HepG2 (cell line): ENCODE measurements around the gene GALNT10. TPM values are rescaled to one million over a fixed set of nuclear protein-coding genes. Genes with fewer than 3 reads are reported as not detected.

Source experiments
- ATAC-seq: fragments of 200-7000 bp; cut with Tn5 transposase; 3 replicates; pipeline ENCODE4 v1.9.1; 2020; ENCODE audit warnings: mild to moderate bottlenecking, moderate library complexity
- BruUV-seq: library from RNA; stranded (reverse); fragments of 400-500 nt; replicated peaks from 2 replicates; lab custom pipeline; 2021; lab: Mats Ljungman, UMichigan
- CTCF ChIA-PET: fragments of 300-600 bp; formaldehyde crosslinking; extraction: SDS; loops from one replicate; lab custom pipeline; 2021; ENCODE audit warnings: low total read pairs, inconsistent platforms, low intra/inter-chr PET ratio; lab: Yijun Ruan, JAX
- POLR2A ChIA-PET: fragments of 350-600 bp; sonication (Branson Sonifier 250); formaldehyde crosslinking; loops from one replicate; lab custom pipeline; 2020; ENCODE audit warnings: antibody characterized with exemption, inconsistent platforms; lab: Yijun Ruan, JAX
- DNase-seq: peaks from one replicate; pipeline ENCODE4 v3.0.0-alpha.2; 2015; ENCODE audit warnings: low spot score
- FAIRE-seq: peaks from 3 replicates; lab custom pipeline; 2011; peaks lifted over from hg19 to GRCh38; lab: Jason Lieb, UNC
- H2AFZ ChIP-seq: one replicate; pipeline ENCODE4 v1.6.1; 2011; ENCODE audit warnings: low read length, inconsistent platforms
- H3K27ac ChIP-seq: fragments of 300-600 bp; 3 replicates; pipeline ENCODE4 v1.8.0; 2011; ENCODE audit warnings: mixed run types, mild to moderate bottlenecking, mixed read lengths, low read length, inconsistent platforms; ENCODE audit not compliant: insufficient read depth; ENCODE audit errors: extremely low read length
- H3K27me3 ChIP-seq, 2 experiments: fragments of 200-600 bp in 1 of 2; 2 replicates in 1 of 2; 3 replicates in 1 of 2; pipeline versions ENCODE4 v1.6.0 to v1.8.0; 2011; ENCODE audit warnings: low read length in 2 of 2, mild to moderate bottlenecking in 2 of 2, moderate library complexity in 2 of 2, inconsistent platforms in 1 of 2; ENCODE audit not compliant: insufficient read depth in 2 of 2, control insufficient read depth in 1 of 2
- H3K36me3 ChIP-seq, 2 experiments: fragments of 200-600 bp in 1 of 2; replicated peaks in 1 of 2; 2 replicates in 1 of 2; 3 replicates in 1 of 2; pipeline versions ENCODE4 v1.5.1 to v1.8.0; 2011; ENCODE audit warnings: low read length in 2 of 2, inconsistent platforms in 1 of 2; ENCODE audit not compliant: insufficient read depth in 2 of 2, control insufficient read depth in 1 of 2
- H3K4me1 ChIP-seq: 2 replicates; pipeline ENCODE4 v1.5.1; 2012; ENCODE audit warnings: low read length, inconsistent platforms; ENCODE audit not compliant: insufficient read depth
- H3K4me2 ChIP-seq: 2 replicates; pipeline ENCODE4 v1.6.0; 2011; ENCODE audit warnings: low read depth, low read length, inconsistent platforms
- H3K4me3 ChIP-seq, 3 experiments: fragments of 200-600 bp in 1 of 3; sonication (generic), shearing (Covaris generic) in 1 of 3; replicated peaks in 1 of 3; 2 replicates each; pipeline ENCODE4 v1.5.1; 2011 to 2016; ENCODE audit warnings: low read length in 3 of 3, inconsistent platforms in 2 of 3, low read depth in 2 of 3, mild to moderate bottlenecking in 2 of 3, control low read depth in 1 of 3, mixed read lengths in 1 of 3; ENCODE audit not compliant: insufficient read depth in 1 of 3
- H3K79me2 ChIP-seq: one replicate; pipeline ENCODE4 v1.6.1; 2011; ENCODE audit warnings: low read length, inconsistent platforms; ENCODE audit not compliant: insufficient read depth
- H3K9ac ChIP-seq: 2 replicates; pipeline ENCODE4 v1.6.0; 2011; ENCODE audit warnings: mild to moderate bottlenecking, low read depth, low read length, inconsistent platforms; ENCODE audit not compliant: insufficient read depth
- H3K9me3 ChIP-seq: 2 replicates; pipeline ENCODE4 v1.5.1; 2012; ENCODE audit warnings: mild to moderate bottlenecking, low read length
- H4K20me1 ChIP-seq: 2 replicates; pipeline ENCODE4 v1.6.0; 2011; ENCODE audit warnings: inconsistent platforms, mild to moderate bottlenecking, low read length, moderate library complexity; ENCODE audit not compliant: insufficient read depth
- FOXK2 ChIP-seq: fragments of 450-650 bp; IDR thresholded peaks from 2 replicates; pipeline ENCODE4 v1.6.1; 2016
- MAFK ChIP-seq, 2 experiments: IDR thresholded peaks in 1 of 2; conservative IDR thresholded peaks in 1 of 2; 2 replicates each; pipeline ENCODE4 v1.6.1; 2011; ENCODE audit warnings: improper control_type of control experiment in 2 of 2, low read length in 2 of 2
- ZBTB42 ChIP-seq: sonication (generic); formaldehyde crosslinking; IDR thresholded peaks from 2 replicates; pipeline ENCODE4 v1.5.0; 2020; ENCODE audit warnings: mild to moderate bottlenecking, missing genetic modification reagents
- ZNF550 ChIP-seq: sonication (generic); formaldehyde crosslinking; IDR thresholded peaks from 2 replicates; pipeline ENCODE4 v1.4.0; 2020; ENCODE audit warnings: mild to moderate bottlenecking, missing genetic modification reagents, borderline replicate concordance
- WGBS: methylation state at CpG from one replicate; pipeline ENCODE4 v1.1.6; 2017; ENCODE audit warnings: low lambda C conversion rate; 5-methylcytosine and 5-hydroxymethylcytosine counted together
- in situ Hi-C: cut with HindIII; loops from 2 replicates; pipeline ENCODE4 v1.10.0; 2017; ENCODE audit warnings: low pct_unique_long_range_greater_than_20kb; ENCODE audit not compliant: extremely low pct_ligation_motif_present
- intact Hi-C: fragments of 100-400 bp; cut with micrococcal nuclease; formaldehyde crosslinking; loops from one replicate; pipeline ENCODE4 v1.10.0; 2022; ENCODE audit not compliant: unreplicated experiment
- polyA plus RNA-seq, 8 experiments: library from polyadenylated mRNA; depleted of rRNA in 3 of 8; stranded (reverse) in 7 of 8; unstranded in 1 of 8; fragments of >200 nt; fragmentation: Illumina TruSeq in 4 of 8; extraction: Trizol in 4 of 8; gene quantifications; 2 replicates each; pipeline versions ENCODE4 v1.2.1 to v1.2.3, GENCODE V29; 2011 to 2016; ENCODE audit warnings: low read depth in 4 of 8, missing spikeins in 1 of 8, mixed read lengths in 1 of 8; ENCODE audit not compliant: insufficient read depth in 1 of 8
- total RNA-seq, 5 experiments: library from RNA; depleted of rRNA; stranded (reverse); fragments of >200 nt; fragmentation: Illumina TruSeq; extraction: Trizol; gene quantifications; 2 replicates each; pipeline ENCODE4 v1.2.3, GENCODE V29; 2016; ENCODE audit warnings: low read depth in 1 of 5
- TF ChIP-seq, protein P1 (sequence below): sonication (generic); formaldehyde crosslinking; IDR thresholded peaks from 2 replicates; pipeline ENCODE4 v1.5.0; 2020; ENCODE audit warnings: missing genetic modification reagents

Gene GALNT10
- total and polyA plus RNA-seq, 2 of the 13 experiments (the other 11 are each of a cell fraction or from before 2014, with no cell fraction given), result 8.1 to 11.2 TPM

DNA sequence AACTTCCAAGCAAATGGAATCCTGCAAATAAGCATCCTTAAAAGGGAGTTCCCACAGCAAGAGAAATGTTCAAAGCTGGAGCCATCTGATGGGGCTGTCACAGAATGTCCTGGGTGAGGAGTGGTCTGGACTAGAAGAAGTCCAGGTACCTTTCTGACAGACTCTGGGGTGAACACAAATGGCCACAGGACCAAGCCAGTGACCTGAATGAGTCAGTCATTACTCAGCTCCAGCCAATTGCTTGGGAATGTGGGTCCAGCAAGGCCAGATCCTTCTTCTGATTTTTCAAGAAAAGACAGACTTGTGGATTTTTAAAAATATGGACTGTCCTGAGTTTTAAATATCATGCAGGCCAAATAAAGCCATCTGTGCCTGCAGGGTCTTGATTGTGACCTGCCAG lies 30.1 kb downstream of the GALNT10 start:
- H3K9ac ChIP-seq, result no peak overlapping the region
- no peaks in the 10 kb centered on the region for H3K79me2 ChIP-seq
- H3K27me3 ChIP-seq, result no peaks in the 10 kb centered on the region
- intact Hi-C loops (no loop called here), in situ Hi-C loops (no loop called here)
- TF ChIP-seq, protein P1, sequence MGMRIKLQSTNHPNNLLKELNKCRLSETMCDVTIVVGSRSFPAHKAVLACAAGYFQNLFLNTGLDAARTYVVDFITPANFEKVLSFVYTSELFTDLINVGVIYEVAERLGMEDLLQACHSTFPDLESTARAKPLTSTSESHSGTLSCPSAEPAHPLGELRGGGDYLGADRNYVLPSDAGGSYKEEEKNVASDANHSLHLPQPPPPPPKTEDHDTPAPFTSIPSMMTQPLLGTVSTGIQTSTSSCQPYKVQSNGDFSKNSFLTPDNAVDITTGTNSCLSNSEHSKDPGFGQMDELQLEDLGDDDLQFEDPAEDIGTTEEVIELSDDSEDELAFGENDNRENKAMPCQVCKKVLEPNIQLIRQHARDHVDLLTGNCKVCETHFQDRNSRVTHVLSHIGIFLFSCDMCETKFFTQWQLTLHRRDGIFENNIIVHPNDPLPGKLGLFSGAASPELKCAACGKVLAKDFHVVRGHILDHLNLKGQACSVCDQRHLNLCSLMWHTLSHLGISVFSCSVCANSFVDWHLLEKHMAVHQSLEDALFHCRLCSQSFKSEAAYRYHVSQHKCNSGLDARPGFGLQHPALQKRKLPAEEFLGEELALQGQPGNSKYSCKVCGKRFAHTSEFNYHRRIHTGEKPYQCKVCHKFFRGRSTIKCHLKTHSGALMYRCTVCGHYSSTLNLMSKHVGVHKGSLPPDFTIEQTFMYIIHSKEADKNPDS (CRISPR knock-in tag), result no peak
- no peak for TF ChIP-seq ZBTB42 (CRISPR knock-in tag)
- no peak for TF ChIP-seq FOXK2
- H2AFZ ChIP-seq, result no peak overlapping the region
- no peaks in the 10 kb centered on the region for H3K9me3 ChIP-seq
- no peaks in the 10 kb centered on the region for H3K4me1 ChIP-seq
- ATAC-seq (no peak), FAIRE-seq (no peak), DNase-seq (no peak)
- POLR2A ChIA-PET, result no interaction called here
- CTCF ChIA-PET, result no interaction called here
- H3K4me2 ChIP-seq, result no peak overlapping the region
- BruUV-seq, result no TSS peak
- H3K27ac ChIP-seq, result no peak overlapping the region
- no peak overlapping the region for H3K4me3 ChIP-seq
- H4K20me1 ChIP-seq, result no peaks in the 10 kb centered on the region
- H3K36me3 ChIP-seq, result no peaks in the 10 kb centered on the region

DNA sequence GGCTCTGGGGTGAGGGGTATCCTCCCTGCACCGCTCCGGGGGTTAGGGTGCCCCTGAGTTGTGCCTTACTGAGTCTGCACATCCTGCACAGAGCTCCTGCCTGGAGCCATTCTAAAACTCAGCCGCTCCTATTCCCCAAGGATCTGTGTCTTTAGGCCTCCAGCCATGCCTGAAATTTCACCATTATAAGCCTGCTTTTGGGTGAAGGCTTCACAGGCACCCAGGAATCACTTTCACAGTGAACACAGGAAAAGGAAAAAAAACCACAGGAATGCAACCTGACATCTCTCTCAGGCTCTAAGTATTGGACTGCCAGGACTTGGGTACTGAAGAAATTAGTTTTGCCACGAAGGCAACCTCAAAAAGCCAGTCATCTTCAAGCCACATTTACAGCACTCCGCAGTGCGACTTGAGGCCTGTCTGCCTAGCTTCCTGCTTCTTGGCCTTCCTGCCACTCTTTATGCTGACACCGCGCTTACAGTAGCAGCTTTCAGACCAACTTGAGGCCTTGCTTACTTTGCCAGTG lies 30.9 kb downstream of the GALNT10 start:
- Histone ChIP-seq H3K27me3 (no peaks in the 10 kb centered on the region), H4K20me1 (no peaks in the 10 kb centered on the region), H3K9ac (no peak overlapping the region), H3K36me3 (no peaks in the 10 kb centered on the region), H3K9me3 (no peaks in the 10 kb centered on the region), H3K27ac (no peak overlapping the region), H3K79me2 (no peaks in the 10 kb centered on the region), H2AFZ (no peak overlapping the region), H3K4me3 (no peak overlapping the region), H3K4me2 (no peak overlapping the region), H3K4me1 (no peaks in the 10 kb centered on the region)
- ChIA-PET POLR2A (no interaction called here), CTCF (no interaction called here)
- intact Hi-C loops, result no loop called here
- TF ChIP-seq MAFK (conservative IDR thresholded peaks at IDR 0.05 in 1 of 2, IDR thresholded peaks at IDR 0.05 in 1 of 2; ENCODE audit: low read length in 2 of 2), result peak in 1 of 2 experiments; percentile 42; a peak in 2 of 4 replicates
- no peak for TF ChIP-seq ZNF550
- ATAC-seq (no peak), DNase-seq (no peak), FAIRE-seq (no peak)
- no TSS peak for BruUV-seq
- in situ Hi-C loops, result no loop called here
- WGBS, result 90% methylated on average over 8 of the region's 8 CpGs
